ENCODE results near the gene NTRK2.

DNA sequence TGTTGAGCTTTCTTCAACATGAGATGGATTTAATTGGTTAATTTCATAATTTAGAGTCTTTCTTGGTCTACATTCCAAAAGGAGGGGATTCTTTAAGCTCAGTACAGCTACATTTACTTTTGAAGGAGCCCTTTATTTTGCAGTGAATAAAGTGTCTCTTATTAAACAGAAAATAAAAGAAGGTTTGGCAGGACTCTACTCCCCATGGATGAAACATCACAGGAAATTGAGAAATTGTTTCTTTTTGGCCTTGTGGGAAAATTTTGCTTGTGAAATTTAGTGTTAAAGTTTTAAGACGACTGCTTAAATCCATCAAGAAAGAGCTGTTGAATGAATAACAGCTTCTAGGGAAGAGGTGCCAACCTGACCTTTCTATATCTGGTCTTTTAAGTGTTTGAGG is 187.7 kb downstream of the NTRK2 start:
- TF ChIP-seq CTCF (IDR thresholded peaks at IDR 0.05; ENCODE audit: poor library complexity): no peak
- TF ChIP-seq EZH2 (IDR thresholded peaks at IDR 0.05; ENCODE audit: borderline replicate concordance): no peak
- no peak for TF ChIP-seq EZH2phosphoT487 (IDR thresholded peaks at IDR 0.05; ENCODE audit: low read depth, severe bottlenecking, unreplicated experiment)

All from hepatocyte (in vitro differentiated cells).